HG03139 (cell line): Measurements from ENCODE around the gene LASP1.

Experiments
- ATAC-seq: cut with Tn5 transposase; IDR thresholded peaks from one replicate; pipeline ENCODE4 v1.9.1; 2021; ENCODE audit not compliant: unreplicated experiment

The LASP1 gene

GRCh38 chr17:38885728-38886642 lies 16.1 kb downstream of the LASP1 start:
- no peak for ATAC-seq

- no peak for ATAC-seq
Observed at GRCh38 chr17:38886643-38887010, 16.8 kb downstream of the LASP1 start.

- no peak for ATAC-seq
Observed at GRCh38 chr17:38888842-38889241, 19.0 kb downstream of the LASP1 start.

- no peak for ATAC-seq
Observed at GRCh38 chr17:38889745-38890409, 20.0 kb downstream of the LASP1 start.

GRCh38 chr17:38890410-38890746 lies 20.5 kb downstream of the LASP1 start:
- ATAC-seq: no peak

- no peak for ATAC-seq
Observed at GRCh38 chr17:38891441-38891840, 21.6 kb downstream of the LASP1 start.

- ATAC-seq: no peak
Observed at GRCh38 chr17:38892083-38892482, 22.2 kb downstream of the LASP1 start.

DNA sequence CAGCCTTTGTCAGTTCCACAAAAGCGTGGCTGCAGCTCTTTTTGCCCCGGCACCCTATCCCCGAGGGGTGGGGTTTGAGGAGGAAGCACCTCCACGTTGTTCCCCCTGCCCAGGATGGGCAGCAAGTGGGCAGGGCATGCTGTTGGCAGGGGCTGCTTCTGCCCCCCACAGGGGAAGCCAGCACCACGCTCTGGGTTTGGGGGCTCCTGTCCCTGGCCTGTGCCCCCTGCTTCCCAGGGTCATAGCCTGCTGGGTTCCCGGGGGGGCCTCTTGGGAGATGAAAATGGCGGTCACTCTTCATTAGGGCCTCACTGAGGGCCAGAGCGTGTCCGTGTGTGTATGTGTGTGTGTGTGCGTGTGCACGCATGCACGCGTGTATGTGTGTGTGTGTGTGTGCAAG lies 22.8 kb downstream of the LASP1 start:
- no peak for ATAC-seq

- no peak for ATAC-seq
Observed at GRCh38 chr17:38893113-38893512, 23.3 kb downstream of the LASP1 start.

DNA sequence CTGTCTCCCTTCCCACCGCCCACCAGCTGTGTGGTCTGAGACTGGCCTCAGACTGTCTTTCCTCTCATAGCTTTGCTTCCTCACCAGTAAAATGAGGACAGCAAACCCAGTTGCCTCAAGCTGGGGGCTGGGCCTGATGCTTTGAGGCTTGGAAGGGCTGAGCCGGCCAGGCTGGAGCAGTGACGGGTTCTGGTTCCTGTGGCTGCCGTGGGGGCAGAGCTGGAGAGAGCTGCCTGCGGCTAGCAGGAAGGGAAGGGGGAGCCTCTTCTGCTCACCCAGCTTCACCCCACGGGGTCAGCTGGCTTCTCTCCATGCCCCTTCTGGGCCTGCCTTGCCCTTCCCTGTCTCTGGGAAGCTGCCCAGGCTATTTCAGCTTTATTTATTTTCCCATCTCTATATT lies 23.7 kb downstream of the LASP1 start:
- ATAC-seq: no peak

GRCh38 chr17:38894276-38894675 lies 24.4 kb downstream of the LASP1 start:
- ATAC-seq: no peak

DNA sequence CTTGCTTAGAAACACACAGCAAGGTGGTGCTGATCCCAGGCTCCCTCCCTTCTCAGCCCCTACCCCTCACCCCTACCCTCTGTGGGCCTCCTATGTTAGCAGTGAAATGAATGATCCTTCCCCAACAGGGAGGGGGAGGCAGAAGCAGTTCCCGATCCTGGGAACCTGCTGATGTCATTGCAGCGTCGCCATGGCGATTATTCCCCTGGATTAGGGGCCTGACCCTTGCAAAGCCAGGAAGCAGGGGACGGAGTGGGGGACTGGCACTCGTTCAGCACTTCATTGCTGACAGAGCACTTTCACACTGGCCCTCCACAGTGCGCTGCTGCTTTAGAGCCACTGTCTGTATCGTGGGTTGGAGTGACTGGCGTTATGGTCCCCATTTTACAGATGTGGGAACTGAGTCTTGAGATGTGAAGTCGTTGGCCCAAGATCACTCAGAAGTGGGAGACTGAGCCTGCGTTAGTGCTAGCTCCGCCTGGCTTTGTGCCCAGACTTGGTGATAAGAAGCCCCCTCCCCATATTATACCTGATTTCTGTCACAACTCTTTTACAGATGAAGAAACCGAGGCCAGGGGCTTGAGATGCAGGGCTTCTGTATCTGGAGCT lies 26.6 kb downstream of the LASP1 start:
- no peak for ATAC-seq

GRCh38 chr17:38897176-38897575 lies 27.3 kb downstream of the LASP1 start:
- ATAC-seq: no peak

DNA sequence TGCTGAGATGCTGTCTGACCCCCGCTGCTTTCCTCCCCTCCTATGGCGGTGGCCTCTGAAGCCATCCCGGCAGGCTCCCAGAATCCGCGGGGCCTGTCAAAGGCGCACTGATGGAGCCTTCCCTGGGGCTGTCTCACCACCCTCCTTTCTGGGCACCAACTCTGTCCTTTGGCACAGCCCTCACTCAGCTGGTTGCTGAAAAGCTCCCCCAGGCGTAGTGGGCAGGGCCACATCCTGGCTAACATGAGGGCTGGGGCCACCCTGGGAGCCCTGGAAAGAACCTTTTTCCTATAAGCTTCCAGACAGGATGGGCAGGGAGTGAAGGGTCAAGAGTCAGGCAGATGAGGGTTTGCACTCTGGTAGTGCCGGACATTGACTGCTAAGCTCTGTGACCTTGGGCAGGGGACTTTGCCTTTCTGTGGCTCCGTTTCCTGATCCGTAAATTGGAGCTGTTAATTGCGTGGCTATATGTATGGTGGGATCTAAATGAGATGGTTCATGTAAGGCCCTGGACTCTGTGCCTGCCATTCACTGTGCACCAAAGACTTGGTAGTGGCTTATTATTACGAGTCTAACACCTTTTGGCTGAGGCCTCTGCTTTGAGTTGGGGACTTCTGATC lies 27.9 kb downstream of the LASP1 start:
- no peak for ATAC-seq

DNA sequence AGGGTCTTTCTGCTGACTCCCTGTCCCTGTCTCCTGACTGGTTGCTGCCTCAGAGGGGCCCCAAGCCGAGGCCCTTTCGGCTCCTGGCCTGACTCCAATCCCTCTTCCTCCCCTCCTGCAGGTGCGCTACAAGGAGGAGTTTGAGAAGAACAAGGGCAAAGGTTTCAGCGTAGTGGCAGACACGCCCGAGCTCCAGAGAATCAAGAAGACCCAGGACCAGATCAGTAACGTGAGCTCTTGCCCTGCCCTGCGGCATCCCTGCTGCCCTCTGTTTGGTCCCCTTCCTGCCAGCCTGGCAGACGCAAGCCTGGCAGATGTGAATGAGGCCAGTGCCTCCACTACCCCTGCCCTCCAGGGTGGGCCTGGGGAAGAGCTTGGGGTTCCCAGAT lies 28.4 kb downstream of the LASP1 start:
- ATAC-seq: peak; percentile 8

DNA sequence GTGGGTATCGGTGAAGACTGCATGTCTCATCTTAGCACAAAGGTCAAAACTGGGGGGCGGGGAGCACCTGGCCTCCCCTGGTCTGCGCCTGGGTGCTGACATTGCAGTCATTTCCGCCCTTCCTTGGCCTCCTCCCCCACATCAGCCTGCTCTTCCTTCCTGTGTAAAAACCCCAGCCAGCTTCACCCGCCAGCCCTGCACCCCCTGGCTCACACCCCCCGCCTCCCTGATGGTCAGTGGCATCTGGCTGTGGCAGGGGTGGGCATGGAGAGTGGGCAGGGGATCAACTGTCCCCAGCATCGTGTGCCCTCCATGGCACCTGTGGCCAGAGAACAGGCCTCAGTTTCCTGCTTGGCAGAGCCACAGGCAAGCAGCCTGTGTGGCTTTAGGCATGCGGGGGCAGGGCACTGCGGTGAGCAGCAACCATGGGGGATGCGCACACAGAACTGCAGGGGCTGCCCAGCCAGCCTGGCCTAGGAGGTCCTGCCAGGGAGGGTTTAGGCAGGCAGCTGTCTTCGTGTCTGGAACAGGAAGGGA lies 29.0 kb downstream of the LASP1 start:
- peak; percentile 72 for ATAC-seq

- no peak for ATAC-seq
Observed at GRCh38 chr17:38899421-38899820, 29.6 kb downstream of the LASP1 start.

DNA sequence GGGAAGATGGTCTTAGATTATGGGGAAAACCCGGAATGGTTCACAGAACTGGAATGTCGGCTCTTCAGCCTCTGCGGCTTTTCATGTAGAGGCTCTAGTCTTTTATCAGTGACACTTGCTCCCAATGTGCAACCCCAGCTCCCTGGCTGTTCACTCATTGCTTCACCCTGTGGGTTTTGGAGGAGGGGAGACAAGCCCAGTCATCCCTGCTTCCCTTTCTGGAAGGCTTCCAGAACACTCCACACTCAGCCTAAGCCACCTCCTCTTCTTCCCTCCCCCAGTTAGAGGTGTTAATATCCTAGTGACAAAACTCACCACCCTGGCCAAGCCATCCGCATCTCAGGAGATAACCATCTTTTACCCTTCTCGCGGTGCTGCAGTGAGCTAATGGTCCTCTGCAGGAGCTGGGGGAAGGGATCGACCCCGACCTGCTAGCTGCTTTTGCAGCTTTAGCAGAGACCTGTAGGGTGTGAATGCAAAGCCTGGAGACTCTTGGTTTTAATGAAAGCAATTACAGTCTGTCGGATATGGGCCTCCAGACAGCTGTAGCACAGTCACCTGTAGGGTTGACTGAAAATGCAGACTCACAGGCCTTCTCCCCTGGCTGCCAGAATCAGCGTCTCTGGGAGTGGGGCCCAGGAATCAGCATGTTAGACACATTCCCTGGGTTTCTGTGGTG lies 31.3 kb downstream of the LASP1 start:
- ATAC-seq: no peak

- ATAC-seq: no peak
Observed at GRCh38 chr17:38903404-38903803, 33.5 kb downstream of the LASP1 start.

DNA sequence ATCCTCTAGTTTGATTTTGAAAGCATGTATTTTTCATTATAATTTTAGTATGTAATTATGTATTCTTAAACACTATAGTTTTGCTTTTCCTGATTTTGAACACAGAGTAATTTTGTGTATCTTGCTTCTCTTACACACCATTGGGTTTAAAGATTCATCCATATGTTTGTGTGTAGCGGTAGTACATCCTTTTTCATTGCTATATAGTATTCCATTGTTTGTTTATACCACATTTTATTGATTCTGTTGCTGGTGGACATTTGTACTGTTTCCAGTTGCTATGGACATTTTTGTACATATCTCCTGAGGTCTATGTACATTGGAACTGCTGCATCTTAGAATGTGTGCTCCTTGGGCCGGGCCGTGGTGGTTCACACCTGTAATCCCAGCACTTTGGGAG lies 35.0 kb downstream of the LASP1 start:
- no peak for ATAC-seq

DNA sequence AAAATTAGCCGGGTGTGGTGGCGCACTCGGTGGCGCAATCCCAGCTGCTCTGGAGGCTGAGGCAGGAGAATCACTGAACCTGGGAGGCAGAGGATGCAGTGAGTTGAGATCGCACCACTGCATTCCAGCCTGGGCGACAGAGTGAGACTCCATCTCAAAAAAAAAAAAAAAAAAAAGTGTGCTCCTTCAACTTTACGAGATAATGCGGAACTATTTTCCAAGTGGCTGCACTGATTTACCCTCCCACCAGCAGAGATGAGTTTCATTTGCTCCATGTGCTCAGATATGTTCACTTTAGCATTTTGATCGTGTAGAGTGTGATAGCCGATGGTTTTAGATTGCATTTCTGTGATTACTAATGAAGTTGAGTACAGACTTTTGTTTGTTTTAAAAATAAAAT lies 35.5 kb downstream of the LASP1 start:
- ATAC-seq: no peak
